GM12878 (cell line): Measurements from ENCODE around the gene MTA3. TPM values are rescaled to one million over a fixed set of nuclear protein-coding genes. Genes with fewer than 3 reads are reported as not detected.
A peak's percentile ranks its signal among the peaks of the same experiment; 100 is the strongest.

Source experiments
- ATAC-seq: fragments of 200-7000 bp; cut with Tn5 transposase; 3 replicates; pipeline ENCODE4 v1.9.1; 2020; ENCODE audit warnings: mild to moderate bottlenecking, moderate library complexity
- BruUV-seq: library from RNA; stranded (reverse); fragments of 400-500 nt; replicated peaks from 2 replicates; lab custom pipeline; 2021; lab: Mats Ljungman, UMichigan
- CTCF ChIA-PET: fragments of 300-600 bp; sonication (Branson Sonifier 250); formaldehyde crosslinking; extraction: SDS; loops from one replicate; lab custom pipeline; 2021; ENCODE audit warnings: inconsistent platforms; lab: Yijun Ruan, JAX
- POLR2A ChIA-PET: fragments of 350-600 bp; formaldehyde crosslinking; extraction: SDS; loops from one replicate; lab custom pipeline; 2021; ENCODE audit warnings: inconsistent platforms; lab: Charles Lee
- RAD21 ChIA-PET: fragments of 300-600 bp; sonication (Branson Sonifier 250); formaldehyde crosslinking; loops from one replicate; lab custom pipeline; 2023; ENCODE audit warnings: antibody characterized with exemption; ENCODE audit not compliant: unreplicated experiment; lab: Charles Lee
- SMC1A ChIA-PET: fragments of 300-600 bp; sonication (Branson Sonifier 250); formaldehyde crosslinking; loops from one replicate; lab custom pipeline; 2023; ENCODE audit not compliant: unreplicated experiment, uncharacterized antibody; lab: Charles Lee
- DNase-seq: peaks from one replicate; pipeline ENCODE4 v3.0.0-alpha.2; 2011; ENCODE audit warnings: low read depth, low spot score
- FAIRE-seq: peaks from 3 replicates; lab custom pipeline; 2011; peaks lifted over from hg19 to GRCh38; lab: Jason Lieb, UNC
- H2AFZ ChIP-seq: 2 replicates; pipeline ENCODE4 v1.6.0; 2011; ENCODE audit warnings: low read depth, low read length, control low read depth; ENCODE audit not compliant: control insufficient read depth
- H3K27ac ChIP-seq: 2 replicates; pipeline ENCODE4 v1.5.1; 2011; ENCODE audit warnings: control low read depth; ENCODE audit not compliant: control insufficient read depth, insufficient read depth
- H3K27me3 ChIP-seq, 2 experiments: replicated peaks in 1 of 2; 2 replicates each; pipeline versions ENCODE4 v1.6.0 to v1.6.1; 2011; ENCODE audit warnings: low read length in 1 of 2; ENCODE audit not compliant: control insufficient read depth in 2 of 2, insufficient read depth in 2 of 2
- H3K36me3 ChIP-seq, 2 experiments: 2 replicates each; pipeline ENCODE4 v1.5.1; 2011; ENCODE audit warnings: low read length in 1 of 2; ENCODE audit not compliant: control insufficient read depth in 2 of 2, insufficient read depth in 2 of 2
- H3K4me1 ChIP-seq: 2 replicates; pipeline ENCODE4 v1.6.1; 2011; ENCODE audit warnings: mild to moderate bottlenecking, low read length, moderate library complexity, mixed read lengths; ENCODE audit not compliant: control insufficient read depth, insufficient read depth
- H3K4me2 ChIP-seq: 2 replicates; pipeline ENCODE4 v1.6.0; 2011; ENCODE audit warnings: control low read depth; ENCODE audit not compliant: control insufficient read depth, insufficient read depth
- H3K4me3 ChIP-seq: fragments of 200-600 bp; sonication (generic); 2 replicates; pipeline ENCODE4 v1.5.1; 2016
- H3K79me2 ChIP-seq: 2 replicates; pipeline ENCODE4 v1.6.0; 2011; ENCODE audit warnings: low read length; ENCODE audit not compliant: control insufficient read depth, insufficient read depth
- H3K9ac ChIP-seq: 2 replicates; pipeline ENCODE4 v1.8.0; 2011; ENCODE audit warnings: low read length, control low read depth, mixed read lengths; ENCODE audit not compliant: control insufficient read depth, insufficient read depth
- H3K9me3 ChIP-seq: replicated peaks from 3 replicates; pipeline ENCODE4 v1.5.1; 2011; ENCODE audit warnings: mild to moderate bottlenecking, low read length; ENCODE audit not compliant: control insufficient read depth, insufficient read depth
- H4K20me1 ChIP-seq: 2 replicates; pipeline ENCODE4 v1.6.0; 2011; ENCODE audit not compliant: control insufficient read depth, insufficient read depth
- CBX5 ChIP-seq: sonication (generic); IDR thresholded peaks from 2 replicates; pipeline ENCODE4 v1.6.1; 2016; ENCODE audit warnings: low read depth, moderate library complexity, mild to moderate bottlenecking, inconsistent platforms
- ESRRA ChIP-seq: IDR thresholded peaks from 2 replicates; pipeline ENCODE4 v1.6.1; 2012; ENCODE audit warnings: mild to moderate bottlenecking, low read length, improper control_type of control experiment
- ETV6 ChIP-seq, 2 experiments: fragments of 450-650 bp in 1 of 2; IDR thresholded peaks in 1 of 2; conservative IDR thresholded peaks in 1 of 2; 2 replicates each; pipeline ENCODE4 v1.6.1; 2014; ENCODE audit warnings: antibody characterized with exemption in 1 of 2, borderline replicate concordance in 1 of 2, low read depth in 1 of 2, mild to moderate bottlenecking in 1 of 2, moderate library complexity in 1 of 2
- EZH2 ChIP-seq: IDR thresholded peaks from 2 replicates; pipeline ENCODE4 v1.6.1; 2012; ENCODE audit warnings: low read depth, mild to moderate bottlenecking, control low read depth, inconsistent platforms, low read length, borderline replicate concordance; ENCODE audit not compliant: control insufficient read depth
- NR2C2 ChIP-seq: IDR thresholded peaks from 2 replicates; pipeline ENCODE4 v1.6.1; 2011; ENCODE audit warnings: borderline replicate concordance, low read depth; ENCODE audit not compliant: control insufficient read depth, insufficient read length
- SMAD5 ChIP-seq: IDR thresholded peaks from 2 replicates; pipeline ENCODE4 v1.6.1; 2016; ENCODE audit warnings: antibody characterized with exemption, low read depth
- SMC3 ChIP-seq: IDR thresholded peaks from 2 replicates; pipeline ENCODE4 v1.6.1; 2011; ENCODE audit warnings: low read length, improper control_type of control experiment, borderline replicate concordance
- TAF1 ChIP-seq: IDR thresholded peaks from 2 replicates; pipeline ENCODE4 v1.6.1; 2011; ENCODE audit warnings: mild to moderate bottlenecking, low read depth, low read length, borderline replicate concordance
- TCF12 ChIP-seq: IDR thresholded peaks from 2 replicates; pipeline ENCODE4 v1.6.1; 2011; ENCODE audit warnings: low read depth, mild to moderate bottlenecking, low read length
- YBX1 ChIP-seq: fragments of 450-650 bp; IDR thresholded peaks from 2 replicates; pipeline ENCODE4 v1.6.1; 2016; ENCODE audit warnings: antibody characterized with exemption
- ZNF24 ChIP-seq: fragments of 450-650 bp; IDR thresholded peaks from 2 replicates; pipeline ENCODE4 v1.6.1; 2017; ENCODE audit warnings: antibody characterized with exemption, mild to moderate bottlenecking
- ZNF622 ChIP-seq: fragments of 450-650 bp; IDR thresholded peaks from 2 replicates; pipeline ENCODE4 v1.6.1; 2017; ENCODE audit warnings: mild to moderate bottlenecking, inconsistent platforms
- ZSCAN29 ChIP-seq: fragments of 450-650 bp; IDR thresholded peaks from 2 replicates; pipeline ENCODE4 v1.6.1; 2017; ENCODE audit warnings: mild to moderate bottlenecking, moderate library complexity
- WGBS: methylation state at CpG from one replicate; pipeline ENCODE4 v1.1.6; 2016; ENCODE audit warnings: low lambda C conversion rate; ENCODE audit not compliant: insufficient replicate concordance, insufficient coverage; ENCODE audit errors: missing lambda C conversion rate; 5-methylcytosine and 5-hydroxymethylcytosine counted together
- in situ Hi-C: fragments of 300-500 bp; cut with MboI; formaldehyde crosslinking; loops from 9 replicates; pipeline ENCODE4 v1.14.3; 2018; ENCODE audit warnings: mixed read lengths
- intact Hi-C: fragments of 100-400 bp; cut with micrococcal nuclease; formaldehyde crosslinking; loops from one replicate; pipeline ENCODE4 v1.14.2; 2022; ENCODE audit not compliant: unreplicated experiment
- polyA plus RNA-seq, 11 experiments: library from polyadenylated mRNA; depleted of rRNA in 4 of 11; unstranded in 6 of 11; stranded (reverse) in 5 of 11; fragments of >200 nt; fragmentation: Nextera tagmentation in 4 of 11; fragmentation: Illumina TruSeq in 1 of 11; extraction: Ambion mirVana in 4 of 11; extraction: Trizol in 1 of 11; gene quantifications; 1 replicate in 1 of 11; 2 replicates in 10 of 11; pipeline versions ENCODE4 v1.2.1 to v1.2.3, GENCODE V29; 2011 to 2016; ENCODE audit warnings: inconsistent platforms in 2 of 11, missing spikeins in 2 of 11, low read depth in 1 of 11
- total RNA-seq, 4 experiments: library from RNA; depleted of rRNA in 3 of 4; stranded (reverse); fragments of >200 nt in 3 of 4; fragmentation: Illumina TruSeq in 1 of 4; extraction: Trizol in 1 of 4; gene quantifications; 2 replicates each; pipeline versions ENCODE4 v1.2.1 to v1.2.3, GENCODE V29; 2013 to 2021
- TF ChIP-seq, protein P1 (sequence below): fragments of 450-650 bp; formaldehyde crosslinking; IDR thresholded peaks from 2 replicates; pipeline ENCODE4 v1.4.0; 2020; ENCODE audit warnings: mild to moderate bottlenecking, moderate library complexity
- TF ChIP-seq, protein P2 (sequence below): fragments of 450-650 bp; IDR thresholded peaks from 2 replicates; pipeline ENCODE4 v1.6.1; 2018; ENCODE audit warnings: borderline replicate concordance, mild to moderate bottlenecking; ENCODE audit not compliant: partially characterized antibody

Gene MTA3
- total and polyA plus RNA-seq, 10 of the 15 experiments (the other 5 are each of a cell fraction or from before 2014, with no cell fraction given): 17.6 to 45.5 (median 26.5) TPM

DNA sequence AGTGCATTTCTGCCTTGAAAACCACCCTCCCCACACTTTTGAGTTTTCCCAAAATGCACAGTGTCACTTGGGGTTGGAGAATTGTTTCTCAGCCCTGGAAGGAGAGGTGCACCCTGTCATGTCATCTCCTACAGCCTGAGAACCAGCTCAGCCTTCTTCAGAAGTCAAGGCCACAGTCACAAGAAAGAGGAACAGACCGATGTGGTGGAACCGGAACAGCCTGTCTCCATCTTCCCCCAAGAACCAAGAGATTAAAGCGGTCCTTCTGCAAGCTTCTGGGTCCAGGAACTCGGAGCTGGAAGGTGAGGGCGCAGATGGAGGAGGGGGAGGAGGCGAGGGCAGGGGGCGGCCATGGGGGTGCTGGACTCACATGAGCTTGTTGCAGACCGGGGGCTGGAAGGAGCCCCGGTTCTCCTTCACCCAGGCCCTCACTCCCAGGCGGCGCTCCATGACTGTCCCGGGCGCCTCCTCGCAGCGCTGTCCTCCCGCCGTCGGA is 223.7 kb downstream of the MTA3 start:
- in situ Hi-C loops: no loop called here
- intact Hi-C loops: loop anchor here (2.0 to 10.0 kb wide), 4 partner anchors 37 to 427 kb away; partner anchors contain the start of genes COX7A2L and KCNG3
- Histone ChIP-seq H2AFZ (peak overlapping the region; percentile 65), H3K27me3 (no peaks in the 10 kb centered on the region), H3K36me3 (no peaks in the 10 kb centered on the region; a peak in 1 of 4 replicates), H3K4me2 (peak overlapping the region; percentile 85), H3K4me1 (peaks cover 29% of the 10 kb centered on the region), H3K9ac (peak overlapping the region; percentile 95), H3K4me3 (peak overlapping the region; percentile 82), H3K79me2 (peaks cover 44% of the 10 kb centered on the region), H3K9me3 (no peaks in the 10 kb centered on the region), H3K27ac (peak overlapping the region; percentile 99), H4K20me1 (no peaks in the 10 kb centered on the region)
- ChIA-PET POLR2A (interaction anchor here (0.8 to 1.7 kb wide), 7 partner anchors 13 to 215 kb away, joined by 3 to 13 read pairs (median 3); no protein-coding TSS in a partner anchor), CTCF (interaction anchor here (0.5 to 5.7 kb wide), 8 partner anchors 19 to 220 kb away, joined by 3 to 69 read pairs (median 4); no protein-coding TSS in a partner anchor), RAD21 (interaction anchor here (0.9 to 5.8 kb wide), 9 partner anchors 17 to 155 kb away, joined by 3 to 96 read pairs (median 4); no protein-coding TSS in a partner anchor), SMC1A (interaction anchor here (1.3 to 5.8 kb wide), 3 partner anchors 18 to 70 kb away, joined by 7 to 60 read pairs (median 14); no protein-coding TSS in a partner anchor)
- under 1% methylated on average over 14 of the region's 18 CpGs for WGBS
- no peak for DNase-seq
- ATAC-seq: peak; percentile 41
- TSS peak; percentile 50 for BruUV-seq
- no peak for FAIRE-seq
- no peak for TF ChIP-seq YBX1
- no peak for TF ChIP-seq EZH2
- peak; percentile 60; the same call in 1 of the 2 replicates for TF ChIP-seq SMAD5
- TF ChIP-seq, protein P1, sequence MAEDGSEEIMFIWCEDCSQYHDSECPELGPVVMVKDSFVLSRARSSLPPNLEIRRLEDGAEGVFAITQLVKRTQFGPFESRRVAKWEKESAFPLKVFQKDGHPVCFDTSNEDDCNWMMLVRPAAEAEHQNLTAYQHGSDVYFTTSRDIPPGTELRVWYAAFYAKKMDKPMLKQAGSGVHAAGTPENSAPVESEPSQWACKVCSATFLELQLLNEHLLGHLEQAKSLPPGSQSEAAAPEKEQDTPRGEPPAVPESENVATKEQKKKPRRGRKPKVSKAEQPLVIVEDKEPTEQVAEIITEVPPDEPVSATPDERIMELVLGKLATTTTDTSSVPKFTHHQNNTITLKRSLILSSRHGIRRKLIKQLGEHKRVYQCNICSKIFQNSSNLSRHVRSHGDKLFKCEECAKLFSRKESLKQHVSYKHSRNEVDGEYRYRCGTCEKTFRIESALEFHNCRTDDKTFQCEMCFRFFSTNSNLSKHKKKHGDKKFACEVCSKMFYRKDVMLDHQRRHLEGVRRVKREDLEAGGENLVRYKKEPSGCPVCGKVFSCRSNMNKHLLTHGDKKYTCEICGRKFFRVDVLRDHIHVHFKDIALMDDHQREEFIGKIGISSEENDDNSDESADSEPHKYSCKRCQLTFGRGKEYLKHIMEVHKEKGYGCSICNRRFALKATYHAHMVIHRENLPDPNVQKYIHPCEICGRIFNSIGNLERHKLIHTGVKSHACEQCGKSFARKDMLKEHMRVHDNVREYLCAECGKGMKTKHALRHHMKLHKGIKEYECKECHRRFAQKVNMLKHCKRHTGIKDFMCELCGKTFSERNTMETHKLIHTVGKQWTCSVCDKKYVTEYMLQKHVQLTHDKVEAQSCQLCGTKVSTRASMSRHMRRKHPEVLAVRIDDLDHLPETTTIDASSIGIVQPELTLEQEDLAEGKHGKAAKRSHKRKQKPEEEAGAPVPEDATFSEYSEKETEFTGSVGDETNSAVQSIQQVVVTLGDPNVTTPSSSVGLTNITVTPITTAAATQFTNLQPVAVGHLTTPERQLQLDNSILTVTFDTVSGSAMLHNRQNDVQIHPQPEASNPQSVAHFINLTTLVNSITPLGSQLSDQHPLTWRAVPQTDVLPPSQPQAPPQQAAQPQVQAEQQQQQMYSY: no peak
- TF ChIP-seq ZNF622: no peak
- no peak for TF ChIP-seq ZNF24
- TF ChIP-seq TAF1: 0 out of 2 replicates have a peak, but pooled peaks have one; percentile 11
- TF ChIP-seq, protein P2, sequence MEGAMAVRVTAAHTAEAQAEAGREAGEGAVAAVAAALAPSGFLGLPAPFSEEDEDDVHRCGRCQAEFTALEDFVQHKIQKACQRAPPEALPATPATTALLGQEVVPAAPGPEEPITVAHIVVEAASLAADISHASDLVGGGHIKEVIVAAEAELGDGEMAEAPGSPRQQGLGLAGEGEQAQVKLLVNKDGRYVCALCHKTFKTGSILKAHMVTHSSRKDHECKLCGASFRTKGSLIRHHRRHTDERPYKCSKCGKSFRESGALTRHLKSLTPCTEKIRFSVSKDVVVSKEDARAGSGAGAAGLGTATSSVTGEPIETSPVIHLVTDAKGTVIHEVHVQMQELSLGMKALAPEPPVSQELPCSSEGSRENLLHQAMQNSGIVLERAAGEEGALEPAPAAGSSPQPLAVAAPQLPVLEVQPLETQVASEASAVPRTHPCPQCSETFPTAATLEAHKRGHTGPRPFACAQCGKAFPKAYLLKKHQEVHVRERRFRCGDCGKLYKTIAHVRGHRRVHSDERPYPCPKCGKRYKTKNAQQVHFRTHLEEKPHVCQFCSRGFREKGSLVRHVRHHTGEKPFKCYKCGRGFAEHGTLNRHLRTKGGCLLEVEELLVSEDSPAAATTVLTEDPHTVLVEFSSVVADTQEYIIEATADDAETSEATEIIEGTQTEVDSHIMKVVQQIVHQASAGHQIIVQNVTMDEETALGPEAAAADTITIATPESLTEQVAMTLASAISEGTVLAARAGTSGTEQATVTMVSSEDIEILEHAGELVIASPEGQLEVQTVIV: no peak
- TF ChIP-seq ETV6 (conservative IDR thresholded peaks at IDR 0.05 in 1 of 2, IDR thresholded peaks at IDR 0.05 in 1 of 2; ENCODE audit: borderline replicate concordance in 1 of 2, low read depth in 1 of 2): no peak
- no peak for TF ChIP-seq ESRRA
- TF ChIP-seq NR2C2: no peak
- TF ChIP-seq ZSCAN29: no peak
- no peak for TF ChIP-seq CBX5
- no peak for TF ChIP-seq SMC3
- TF ChIP-seq TCF12: no peak
